ENCODE measurements around the gene ACTN1.
"Not testable (repeated sequence)": the region's sequence is repeated elsewhere in the genome, so short reads cannot be mapped to it uniquely, and the experiment has no call there.

The ACTN1 gene

DNA sequence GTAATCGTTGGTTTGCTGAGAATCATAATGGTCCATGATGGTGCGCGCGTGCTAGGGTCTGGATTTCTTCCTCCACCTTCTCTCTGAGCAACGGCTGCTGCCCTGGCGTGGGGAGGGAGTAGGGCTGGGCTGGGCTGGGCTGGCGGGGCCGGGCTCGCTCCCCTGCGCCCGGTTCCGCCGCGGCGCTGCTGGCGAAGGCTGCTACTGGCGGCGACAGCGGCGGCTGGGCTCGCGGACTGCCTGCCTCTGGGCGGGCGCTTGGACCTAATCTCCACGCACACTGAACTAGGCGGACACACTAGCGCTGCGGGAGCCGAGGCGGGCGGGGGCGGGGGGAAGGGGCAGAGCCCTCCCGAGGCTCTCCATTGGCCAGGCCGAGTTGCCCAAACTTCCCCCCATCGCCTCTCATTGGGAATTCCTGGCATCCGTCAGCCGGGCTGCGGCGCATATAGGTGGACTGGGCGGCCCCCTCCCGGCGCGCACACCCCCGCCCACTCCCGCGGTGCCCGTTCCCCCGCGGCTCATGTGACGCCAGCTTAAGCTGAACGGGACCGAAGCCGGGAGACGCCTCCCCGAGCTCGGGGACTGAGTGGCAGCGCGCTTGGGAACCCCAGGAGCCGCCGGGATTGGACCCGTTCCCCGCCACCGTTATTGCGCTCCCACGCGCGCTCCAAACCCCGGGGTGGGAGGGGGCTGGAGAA, at the start of gene ACTN1:
TSS of gene ACTN1 (minus strand) at position 282 of the 701 bp plus-strand sequence. CDS start at position 36, 246 bp downstream.
- peak; percentile 92 for DNase-seq

DNA sequence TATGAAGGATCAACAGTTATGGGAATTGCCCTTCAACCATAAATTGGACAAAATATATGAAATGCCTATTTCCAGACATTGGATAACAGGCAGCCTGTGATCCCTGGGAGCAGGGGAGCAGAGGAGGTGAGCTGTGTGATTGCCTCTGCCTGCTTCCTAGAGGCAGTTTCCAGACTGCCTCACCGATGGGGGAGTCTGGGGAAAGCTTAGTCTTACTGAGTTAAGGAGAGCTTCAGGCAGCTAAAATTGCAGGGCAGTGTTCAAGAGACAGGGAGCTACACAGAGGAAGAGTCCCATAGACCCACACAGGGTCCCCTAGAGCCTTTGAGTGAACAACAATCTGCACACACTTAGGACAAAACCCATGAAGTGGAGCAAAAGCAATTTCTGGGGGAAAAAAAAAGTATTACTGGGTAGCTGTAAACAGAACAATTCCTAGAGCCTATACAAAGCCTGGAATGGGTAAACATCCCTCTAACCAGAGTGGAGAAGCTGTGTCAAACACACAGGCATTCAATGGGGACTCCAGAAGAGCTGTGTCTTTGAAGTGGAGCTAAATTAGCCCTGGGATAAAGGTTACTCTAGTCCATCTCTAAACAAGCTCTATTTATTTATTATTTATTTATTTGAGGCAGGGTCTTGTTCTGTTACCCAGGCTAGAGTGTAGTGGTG, 48.3 kb upstream of the ACTN1 start:
- no peak for DNase-seq

DNA sequence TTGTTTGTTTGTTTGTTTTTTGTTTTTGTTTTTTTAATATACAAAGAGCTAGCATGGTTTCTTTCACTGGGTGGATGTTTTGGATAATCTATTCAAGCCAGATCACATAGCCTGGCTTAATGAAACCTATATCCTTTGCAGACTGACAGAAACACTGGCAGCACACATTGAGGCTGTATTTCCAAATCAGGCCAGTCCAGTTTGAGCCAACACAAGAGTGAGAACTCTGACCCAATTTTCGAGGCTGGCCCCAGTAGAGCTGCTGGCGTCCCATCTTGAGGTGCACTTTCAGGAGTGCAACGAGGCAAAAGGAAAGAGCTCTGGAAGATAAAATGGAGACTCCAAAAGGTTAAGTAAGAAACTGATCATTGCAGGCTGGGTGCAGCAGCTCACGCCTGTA, 43.9 kb upstream of the ACTN1 start:
- no peak for DNase-seq

DNA sequence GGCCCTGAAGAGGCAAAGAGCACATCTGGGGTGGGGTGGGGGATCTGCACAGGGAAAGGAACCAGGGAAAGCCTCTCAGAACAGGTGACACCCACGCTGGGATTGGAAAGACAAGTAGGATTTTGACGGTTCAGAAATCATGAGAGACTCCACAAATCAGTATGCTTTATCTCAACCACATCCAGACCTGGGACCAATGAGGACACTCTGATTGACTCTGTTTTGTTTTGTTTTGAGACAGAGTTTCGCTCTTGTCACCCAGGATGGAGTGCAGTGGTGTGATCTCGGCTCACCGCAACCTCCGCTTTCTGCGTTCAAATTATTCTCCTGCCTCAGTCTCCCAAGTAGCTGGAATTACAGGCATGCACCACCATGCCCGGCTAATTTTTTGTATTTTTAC, 43.0 kb upstream of the ACTN1 start:
- not testable (repeated sequence) for DNase-seq

DNA sequence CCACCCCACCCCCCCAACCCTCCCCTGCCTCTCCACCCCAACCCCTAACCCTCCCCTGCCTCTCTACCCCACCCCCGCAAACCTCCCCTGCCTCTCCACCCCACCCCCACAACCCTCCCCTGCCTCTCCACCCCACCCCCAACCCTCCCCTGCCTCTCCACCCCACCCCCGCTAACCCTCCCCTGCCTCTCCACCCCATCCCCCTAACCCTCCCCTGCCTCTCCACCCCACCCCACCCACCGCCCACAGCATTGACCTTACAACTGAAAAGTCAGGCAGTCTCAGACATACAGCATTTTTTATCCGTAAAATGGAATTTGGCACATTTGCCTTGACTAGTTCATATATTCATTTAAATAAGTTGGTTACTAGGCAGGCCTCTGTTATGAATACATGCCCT, 38.6 kb upstream of the ACTN1 start:
- DNase-seq: no peak

DNA sequence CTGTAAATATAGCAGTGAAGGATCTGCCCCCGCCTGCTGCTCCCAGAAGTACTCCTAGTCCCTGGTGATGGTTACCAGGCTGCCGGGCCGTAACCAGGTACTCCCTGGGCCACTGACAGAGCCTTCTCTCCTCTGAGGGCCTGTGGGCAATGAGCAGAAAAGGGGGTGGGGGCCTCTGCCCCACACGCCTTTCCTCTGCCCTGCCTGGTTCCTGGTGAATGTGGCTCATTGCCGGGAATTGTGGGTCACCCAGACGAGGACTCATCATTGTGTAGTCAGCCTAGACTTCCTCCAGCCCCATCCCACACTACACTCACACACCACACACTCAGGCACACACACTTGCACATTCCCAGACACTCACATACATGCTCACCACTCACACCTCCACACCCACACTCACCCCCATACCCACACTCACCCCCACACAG, 35.7 kb upstream of the ACTN1 start:
- no peak for DNase-seq

DNA sequence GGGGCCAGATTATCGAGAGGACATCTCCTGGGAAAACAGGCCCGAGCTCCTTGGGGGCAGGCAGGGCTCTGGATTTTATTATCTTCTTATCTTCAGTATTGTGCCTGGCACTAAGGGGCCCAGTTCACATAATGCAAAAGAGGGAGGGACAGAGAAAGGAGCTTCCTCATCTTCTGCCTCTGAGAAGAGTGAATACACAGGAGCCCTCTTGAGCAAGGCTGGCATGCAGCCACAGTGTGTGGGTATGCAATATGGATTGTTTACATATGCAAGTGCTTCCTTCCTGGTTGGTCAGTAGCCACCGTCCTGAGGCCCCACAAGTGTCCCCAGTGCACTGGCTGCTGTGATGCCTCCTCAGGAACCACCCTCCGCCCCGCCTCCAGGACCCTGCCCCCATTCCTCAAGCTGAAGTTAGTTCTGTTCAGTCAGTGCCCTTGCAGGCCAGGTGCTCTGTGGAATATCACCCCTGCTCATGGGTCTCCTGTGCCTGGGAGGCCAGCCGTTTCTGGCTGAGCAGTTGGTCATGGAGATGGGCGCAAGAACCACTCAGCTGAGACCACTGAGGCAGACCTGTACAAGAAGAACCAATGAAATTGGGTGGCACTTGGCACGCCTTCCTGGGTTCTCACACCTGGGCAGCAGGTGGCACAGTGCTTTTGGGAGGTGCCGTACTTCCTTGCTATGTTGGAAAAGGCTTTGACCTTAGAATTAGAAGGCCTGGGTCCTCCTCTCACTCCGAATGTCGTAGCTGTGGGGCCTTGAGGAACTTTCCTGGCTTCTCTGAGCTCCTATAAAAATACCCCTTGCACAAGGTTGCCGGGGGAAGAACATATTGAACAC, 35.1 kb upstream of the ACTN1 start:
- DNase-seq: peak; percentile 13

DNA sequence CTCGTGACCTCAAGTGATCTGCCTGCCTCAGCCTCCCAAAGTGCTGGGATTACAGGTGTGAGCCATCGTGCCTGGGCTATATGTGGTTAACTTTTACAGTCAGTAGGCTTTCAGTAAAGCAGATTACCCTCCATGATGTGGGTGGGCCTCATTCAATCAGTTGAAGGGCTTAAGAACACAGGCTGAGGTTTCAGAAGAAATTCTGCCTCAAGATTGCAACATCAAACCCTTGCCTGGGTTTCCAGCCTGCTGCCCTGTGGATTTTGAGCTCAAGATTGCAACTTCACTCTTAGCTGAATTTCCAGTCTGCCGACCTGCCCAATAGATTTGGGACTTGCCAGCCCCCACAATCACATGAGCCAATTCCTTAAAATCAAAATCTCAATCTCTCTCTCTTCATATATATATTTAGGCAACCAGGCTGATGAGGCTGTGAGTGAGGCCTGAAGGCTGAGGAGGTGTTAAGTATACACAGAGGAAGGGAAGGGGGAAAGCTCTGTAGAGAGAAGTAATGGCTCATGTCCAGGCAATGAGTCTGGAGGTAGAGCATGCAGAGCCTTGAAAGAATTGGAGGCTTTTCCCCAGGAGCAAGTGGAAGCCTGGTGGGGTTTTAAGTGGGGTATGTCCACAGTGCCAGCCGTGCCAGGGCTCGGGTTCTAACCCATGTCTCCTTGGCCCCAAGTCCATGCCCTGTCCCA, 33.3 kb upstream of the ACTN1 start:
- no peak for DNase-seq

DNA sequence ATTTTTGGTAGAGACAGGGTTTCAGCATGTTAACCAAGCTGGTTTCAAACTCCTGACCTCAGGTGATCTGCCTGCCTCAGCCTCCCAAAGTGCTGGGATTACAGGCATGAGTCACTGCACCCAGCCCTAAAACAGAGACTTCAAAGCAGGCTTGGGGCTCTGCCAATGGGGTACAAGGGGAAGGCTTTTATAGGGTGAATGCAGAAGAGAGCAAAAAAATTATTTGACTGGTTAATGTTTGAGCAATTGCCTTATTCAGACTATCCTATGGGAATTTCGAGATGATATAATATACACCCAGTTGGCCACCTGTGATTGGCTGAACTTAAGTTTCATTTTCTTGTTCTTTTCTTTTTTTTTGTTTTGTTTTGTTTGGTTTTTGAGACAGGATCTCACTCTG, 31.5 kb upstream of the ACTN1 start:
- no peak for DNase-seq

DNA sequence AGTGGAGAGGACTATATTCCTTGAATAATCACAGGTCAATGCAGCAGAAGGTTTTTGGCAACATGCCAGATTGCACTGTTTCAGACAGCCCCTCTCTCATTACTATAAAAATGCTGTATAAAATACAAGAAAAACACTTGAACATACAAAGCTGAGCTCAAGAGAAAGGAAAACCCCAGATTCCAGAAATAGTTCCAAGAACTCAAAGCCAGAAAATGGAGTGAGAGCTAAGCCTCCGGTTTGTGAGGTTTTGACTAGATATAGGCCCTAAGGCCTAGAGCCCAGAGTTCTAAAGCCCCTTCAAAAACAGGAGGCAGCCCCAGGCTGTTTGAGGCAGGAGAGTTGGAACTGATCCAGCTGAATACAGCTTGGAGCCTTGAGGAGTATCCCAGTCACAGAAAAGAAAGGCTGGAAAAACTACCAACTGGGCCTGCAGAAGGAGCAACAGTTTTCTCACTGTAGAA, 29.4 kb upstream of the ACTN1 start:
- peak; percentile 52 for DNase-seq

DNA sequence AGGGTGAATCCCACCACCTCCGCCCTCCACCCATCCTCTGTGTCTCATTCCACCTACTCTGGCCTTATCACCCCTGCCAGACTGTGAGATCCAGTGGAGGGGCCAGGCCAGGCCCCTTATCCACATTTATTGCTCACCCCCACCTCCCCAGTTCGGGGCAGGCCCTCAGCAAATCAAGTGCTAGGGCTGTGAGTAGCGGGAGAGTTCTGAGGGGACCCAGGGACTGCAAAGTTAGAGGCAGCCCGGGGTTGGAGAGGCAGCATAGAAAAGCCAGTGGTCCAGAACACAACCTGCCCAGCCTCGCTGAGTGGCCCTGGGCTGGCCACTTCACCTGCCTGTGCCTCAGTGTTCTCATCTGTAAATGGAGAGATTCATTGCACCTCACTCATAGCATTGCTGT, 27.2 kb upstream of the ACTN1 start:
- no peak for DNase-seq

DNA sequence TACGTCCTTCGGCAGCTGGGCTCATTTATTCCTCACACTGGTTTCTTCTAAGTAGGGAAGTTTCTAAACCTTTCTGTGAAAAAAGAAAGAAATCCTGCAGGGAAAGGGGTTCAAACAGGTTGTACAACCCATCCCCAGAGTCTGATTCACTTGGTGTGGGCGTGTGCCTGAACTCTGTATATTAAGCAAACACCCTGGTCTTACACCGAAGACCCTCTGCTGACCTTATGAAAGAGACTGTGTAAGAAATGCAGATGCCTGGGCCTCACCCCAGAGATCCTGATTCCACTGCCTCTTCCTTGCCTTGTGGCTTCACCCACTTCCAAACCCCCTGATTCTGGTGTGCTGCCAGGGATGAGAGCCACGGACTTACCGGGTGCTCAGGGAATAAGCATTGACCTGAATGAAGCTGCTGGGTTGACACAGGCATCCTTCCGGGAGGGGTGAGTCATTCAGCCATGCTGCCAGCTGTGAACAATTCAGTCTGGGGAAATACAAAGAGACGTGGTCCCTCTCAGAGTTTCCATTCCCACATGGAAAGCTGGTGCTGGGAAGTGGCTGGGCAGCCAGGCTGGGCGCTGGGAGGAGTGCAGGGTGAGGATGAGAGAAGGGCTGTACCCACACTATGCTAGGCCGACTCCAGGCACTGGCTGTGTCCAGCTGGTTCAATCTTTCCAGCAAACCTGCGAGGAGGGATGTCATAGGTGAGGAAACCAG, 26.5 kb upstream of the ACTN1 start:
- no peak for DNase-seq

DNA sequence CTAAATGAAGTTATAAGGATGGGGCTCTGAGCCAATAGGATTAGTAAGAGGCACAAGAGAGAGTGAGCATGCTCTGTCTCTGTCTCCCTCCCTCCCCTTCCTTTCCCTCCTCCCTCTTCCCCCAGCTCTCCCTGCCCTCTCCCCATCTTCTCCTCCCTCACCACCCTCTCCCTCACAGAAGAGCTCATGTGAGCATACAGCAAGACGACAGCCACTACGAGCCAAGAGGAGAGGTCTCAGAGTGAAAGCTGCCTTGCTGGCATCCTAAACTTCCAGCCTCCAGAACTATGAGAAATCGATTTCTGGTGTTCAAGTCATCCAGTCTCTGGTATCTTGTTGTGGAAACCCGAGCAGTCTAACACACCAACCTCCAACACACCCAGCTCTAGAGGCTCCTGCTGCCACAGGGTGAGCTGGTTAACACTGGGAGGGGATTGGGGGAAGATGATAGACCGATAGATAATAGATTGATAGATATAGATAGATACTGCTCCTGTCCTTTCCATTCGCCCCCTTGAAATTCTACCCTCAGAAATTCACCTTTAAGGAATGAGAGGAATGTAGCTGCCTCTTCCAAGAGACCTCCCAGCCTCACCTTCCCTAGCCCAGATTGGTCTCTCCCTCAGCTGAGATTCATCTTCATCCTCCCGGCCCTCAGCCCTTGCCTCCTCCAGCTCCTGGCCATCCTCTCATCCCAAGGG, 25.8 kb upstream of the ACTN1 start:
- no peak for DNase-seq

DNA sequence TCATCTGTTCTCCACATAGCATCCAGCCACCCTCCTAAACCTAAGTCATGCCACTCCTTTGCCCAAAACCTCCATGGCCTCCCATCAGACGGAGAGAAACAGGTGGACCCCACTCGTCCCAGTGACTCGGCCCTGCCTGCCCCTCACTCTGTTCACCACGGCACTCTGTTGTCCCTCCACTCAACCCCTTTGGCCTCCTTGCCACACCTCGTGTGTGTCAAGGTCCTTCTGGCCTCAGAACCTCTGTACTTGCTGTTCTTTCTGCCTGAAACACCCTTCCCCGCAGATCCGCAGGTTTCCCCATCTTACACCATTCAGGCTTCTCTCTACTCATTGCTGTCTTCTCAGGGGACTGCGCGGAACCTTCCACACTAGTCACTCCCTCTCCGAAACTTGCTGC, 24.5 kb upstream of the ACTN1 start:
- no peak for DNase-seq

DNA sequence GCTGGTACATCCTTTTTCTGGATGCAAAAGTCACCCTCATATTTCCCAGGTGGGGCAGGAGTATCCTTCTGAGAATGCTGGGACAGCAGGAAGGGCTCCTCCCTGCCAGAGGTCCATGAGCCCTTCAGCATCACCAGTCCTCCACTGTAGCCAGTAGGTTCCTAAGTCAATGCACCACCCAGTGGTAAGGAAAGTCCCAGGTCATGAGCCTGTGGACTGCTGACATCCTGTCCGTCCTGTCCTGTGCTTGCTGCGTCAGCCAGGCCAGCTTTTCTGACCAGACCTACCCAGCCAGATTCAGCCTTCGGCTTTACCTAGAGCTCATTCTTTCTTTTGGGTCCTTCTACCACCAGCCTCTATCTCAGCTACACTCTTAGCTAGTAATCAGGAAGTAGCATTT, 23.0 kb upstream of the ACTN1 start:
- no peak for DNase-seq

DNA sequence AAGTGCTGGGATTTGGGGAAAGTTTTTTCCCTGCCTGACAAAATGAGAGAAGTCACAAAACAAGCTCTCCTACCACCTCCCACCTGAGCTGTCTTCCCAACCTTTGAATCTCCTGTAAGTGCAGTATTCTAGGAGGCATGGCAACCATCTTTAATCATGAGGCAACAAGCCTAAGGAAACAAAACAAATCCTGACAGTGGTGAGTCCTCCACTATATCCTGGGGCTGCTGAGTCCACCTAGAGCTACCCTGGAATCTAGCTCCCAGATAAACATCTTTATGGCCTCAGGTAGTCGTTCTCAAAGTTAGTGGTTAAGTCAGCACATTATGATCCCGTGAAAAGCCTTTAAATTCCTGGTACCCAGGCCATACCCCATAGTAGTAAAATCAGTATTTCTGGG, 22.3 kb upstream of the ACTN1 start:
- no peak for DNase-seq

DNA sequence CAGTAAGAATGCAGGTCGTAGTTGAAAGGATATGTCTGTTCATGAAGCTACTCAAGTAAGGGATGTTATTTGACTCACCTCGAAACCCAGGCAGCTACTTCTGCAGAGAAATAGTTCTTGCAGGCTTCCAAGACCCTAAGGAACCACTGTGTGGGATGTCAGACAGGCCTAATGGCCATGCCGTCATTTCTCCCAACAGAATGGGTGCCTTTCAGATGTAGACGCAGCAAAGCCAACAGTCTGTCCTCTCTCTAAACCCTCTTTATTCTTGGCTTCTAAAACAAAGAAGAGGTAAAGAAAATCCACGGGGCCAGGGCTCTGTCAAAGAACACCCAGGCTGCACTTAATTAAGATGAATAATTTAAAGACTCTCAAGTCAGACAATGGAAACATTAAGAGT, 19.0 kb upstream of the ACTN1 start:
- no peak for DNase-seq

DNA sequence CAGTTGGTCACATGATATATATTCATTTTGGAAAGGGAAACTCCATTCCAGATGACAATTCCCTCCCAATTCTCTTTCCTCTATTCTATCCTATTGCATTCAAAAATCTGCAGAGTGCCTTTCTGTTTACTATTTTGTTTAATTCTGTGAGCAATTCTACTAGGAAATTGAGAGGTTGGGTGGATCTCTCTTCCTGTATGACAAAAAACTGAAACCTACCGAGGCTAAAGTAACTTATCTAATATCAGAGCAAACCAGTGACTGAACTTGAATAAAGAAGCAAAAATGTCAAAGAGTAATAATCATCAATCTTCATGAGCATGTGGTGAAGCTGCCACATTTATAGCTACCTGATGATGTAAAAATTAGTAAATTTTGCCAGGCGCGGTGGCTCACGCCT, 16.6 kb upstream of the ACTN1 start:
- no peak for DNase-seq

DNA sequence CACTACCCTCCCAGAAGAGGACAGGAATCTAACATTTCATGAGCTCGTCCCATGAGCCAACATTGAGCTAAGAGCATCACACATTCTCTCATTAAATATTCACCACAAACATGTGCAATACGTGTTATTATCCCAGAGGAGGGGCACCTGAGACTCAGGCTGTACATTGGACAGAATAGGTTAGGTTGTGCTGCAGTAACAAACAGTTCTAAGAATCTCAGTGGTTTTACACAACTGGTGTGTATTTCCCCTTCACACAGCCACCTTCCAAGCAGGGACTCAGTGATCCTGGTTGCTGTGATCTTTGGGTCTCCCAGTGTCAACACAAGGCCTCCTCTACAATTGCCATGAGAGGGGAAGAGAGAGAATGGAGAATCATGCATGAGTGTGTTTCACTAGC, 15.0 kb upstream of the ACTN1 start:
- no peak for DNase-seq

DNA sequence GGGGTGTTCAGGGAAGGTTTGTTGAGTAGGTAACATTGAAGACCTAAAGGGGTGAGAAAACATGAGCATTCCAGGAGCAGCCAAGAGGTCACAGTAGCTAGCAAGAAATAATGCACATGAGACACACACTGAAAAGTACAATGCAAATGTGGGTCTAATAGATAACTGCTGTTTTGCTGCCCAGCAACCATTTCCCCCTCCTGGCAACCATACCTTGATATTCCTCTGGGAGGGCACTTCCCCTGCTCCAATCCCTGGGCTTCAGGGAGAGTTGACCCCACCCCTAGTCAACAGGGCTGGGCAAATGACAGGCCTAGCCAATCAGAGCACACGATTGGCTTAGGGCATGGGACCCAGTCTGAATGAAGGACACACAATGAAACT, 8.5 kb upstream of the ACTN1 start:
- DNase-seq: no peak

DNA sequence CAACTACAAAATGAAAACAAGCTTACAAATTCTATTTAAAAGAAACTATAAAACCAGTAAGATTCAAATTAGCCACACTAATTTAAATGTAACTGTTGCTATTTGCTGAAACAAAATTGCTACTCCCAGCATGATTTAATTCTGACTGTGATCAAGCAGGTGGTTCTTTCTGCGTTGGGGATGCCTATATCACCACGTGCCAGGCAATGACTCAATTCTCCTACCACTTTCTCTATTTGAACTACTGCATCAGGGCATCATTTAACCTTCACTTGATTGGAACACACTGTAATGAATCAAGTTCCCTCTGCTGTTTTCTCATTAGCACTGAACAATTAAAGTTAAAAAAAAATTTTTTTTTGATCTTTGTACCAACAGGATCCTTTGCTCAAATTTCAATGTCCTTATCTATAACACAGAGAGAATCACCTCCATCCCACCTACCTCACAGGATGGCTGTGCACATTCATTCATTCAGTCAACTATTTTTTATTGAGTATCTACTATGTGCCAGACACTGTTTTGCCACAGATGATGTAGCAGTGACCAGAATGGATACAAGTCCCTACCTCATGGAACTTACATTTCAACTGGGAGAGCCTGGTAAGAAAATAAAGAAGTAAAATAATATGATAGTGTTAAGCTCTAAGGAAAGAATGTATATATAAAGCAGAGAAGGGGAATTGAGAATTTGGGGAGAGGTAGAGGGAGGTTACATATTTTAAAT, 8.0 kb upstream of the ACTN1 start:
- DNase-seq: no peak
